ENCODE results near the gene HLA-E. TPM values are rescaled to one million over a fixed set of nuclear protein-coding genes. Genes with fewer than 3 reads are reported as not detected.
A peak's percentile ranks its signal among the peaks of the same experiment; 100 is the strongest.

The HLA-E gene
- total and polyA plus RNA-seq, 2 of the 13 experiments (the other 11 are each of a cell fraction or from before 2014, with no cell fraction given) = 45.2 to 90.4 TPM

- TF ChIP-seq FOSL1 (CRISPR knock-in tag; IDR thresholded peaks at IDR 0.05; ENCODE audit: borderline replicate concordance) (no peak), ZNF737 (CRISPR knock-in tag; IDR thresholded peaks at IDR 0.05; ENCODE audit: borderline replicate concordance) (no peak), SRF (IDR thresholded peaks at IDR 0.05; ENCODE audit: low read depth, low read length) (no peak), ZFP41 (CRISPR knock-in tag; IDR thresholded peaks at IDR 0.05; ENCODE audit: borderline replicate concordance) (peak; percentile 63; the same call in 1 of the 2 replicates), MEIS2 (CRISPR knock-in tag; IDR thresholded peaks at IDR 0.05) (no peak; the same call in none of the 2 replicates), KDM3A (CRISPR knock-in tag; IDR thresholded peaks at IDR 0.05; ENCODE audit: low read depth) (no peak; the same call in 1 of the 2 replicates), RXRB (CRISPR knock-in tag; IDR thresholded peaks at IDR 0.05; ENCODE audit: borderline replicate concordance) (peak; percentile 5), ZFP1 (CRISPR knock-in tag; IDR thresholded peaks at IDR 0.05) (peak; percentile 49), ZNF652 (CRISPR knock-in tag; IDR thresholded peaks at IDR 0.05; ENCODE audit: borderline replicate concordance, low read depth) (no peak), MZF1 (CRISPR knock-in tag; IDR thresholded peaks at IDR 0.05; ENCODE audit: borderline replicate concordance) (no peak), POLR2AphosphoS5 (IDR thresholded peaks at IDR 0.05; ENCODE audit: low read depth, low read length) (peak; percentile 98), ZZZ3 (CRISPR knock-in tag; IDR thresholded peaks at IDR 0.05; ENCODE audit: borderline replicate concordance) (no peak), ZEB1 (IDR thresholded peaks at IDR 0.05; ENCODE audit: insufficient replicate concordance, low read depth) (no peak), CENPT (CRISPR knock-in tag; IDR thresholded peaks at IDR 0.05; ENCODE audit: low read depth) (0 out of 2 replicates have a peak, but pooled peaks have one; percentile 21)
- TF ChIP-seq, protein P1, sequence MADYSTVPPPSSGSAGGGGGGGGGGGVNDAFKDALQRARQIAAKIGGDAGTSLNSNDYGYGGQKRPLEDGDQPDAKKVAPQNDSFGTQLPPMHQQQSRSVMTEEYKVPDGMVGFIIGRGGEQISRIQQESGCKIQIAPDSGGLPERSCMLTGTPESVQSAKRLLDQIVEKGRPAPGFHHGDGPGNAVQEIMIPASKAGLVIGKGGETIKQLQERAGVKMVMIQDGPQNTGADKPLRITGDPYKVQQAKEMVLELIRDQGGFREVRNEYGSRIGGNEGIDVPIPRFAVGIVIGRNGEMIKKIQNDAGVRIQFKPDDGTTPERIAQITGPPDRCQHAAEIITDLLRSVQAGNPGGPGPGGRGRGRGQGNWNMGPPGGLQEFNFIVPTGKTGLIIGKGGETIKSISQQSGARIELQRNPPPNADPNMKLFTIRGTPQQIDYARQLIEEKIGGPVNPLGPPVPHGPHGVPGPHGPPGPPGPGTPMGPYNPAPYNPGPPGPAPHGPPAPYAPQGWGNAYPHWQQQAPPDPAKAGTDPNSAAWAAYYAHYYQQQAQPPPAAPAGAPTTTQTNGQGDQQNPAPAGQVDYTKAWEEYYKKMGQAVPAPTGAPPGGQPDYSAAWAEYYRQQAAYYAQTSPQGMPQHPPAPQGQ (CRISPR knock-in tag; IDR thresholded peaks at IDR 0.05; ENCODE audit: borderline replicate concordance) = no peak
- TF ChIP-seq, protein P2, sequence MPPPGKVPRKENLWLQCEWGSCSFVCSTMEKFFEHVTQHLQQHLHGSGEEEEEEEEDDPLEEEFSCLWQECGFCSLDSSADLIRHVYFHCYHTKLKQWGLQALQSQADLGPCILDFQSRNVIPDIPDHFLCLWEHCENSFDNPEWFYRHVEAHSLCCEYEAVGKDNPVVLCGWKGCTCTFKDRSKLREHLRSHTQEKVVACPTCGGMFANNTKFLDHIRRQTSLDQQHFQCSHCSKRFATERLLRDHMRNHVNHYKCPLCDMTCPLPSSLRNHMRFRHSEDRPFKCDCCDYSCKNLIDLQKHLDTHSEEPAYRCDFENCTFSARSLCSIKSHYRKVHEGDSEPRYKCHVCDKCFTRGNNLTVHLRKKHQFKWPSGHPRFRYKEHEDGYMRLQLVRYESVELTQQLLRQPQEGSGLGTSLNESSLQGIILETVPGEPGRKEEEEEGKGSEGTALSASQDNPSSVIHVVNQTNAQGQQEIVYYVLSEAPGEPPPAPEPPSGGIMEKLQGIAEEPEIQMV (CRISPR knock-in tag; IDR thresholded peaks at IDR 0.05; ENCODE audit: low read depth) = 0 out of 2 replicates have a peak, but pooled peaks have one; percentile 43
- TF ChIP-seq, protein P3, sequence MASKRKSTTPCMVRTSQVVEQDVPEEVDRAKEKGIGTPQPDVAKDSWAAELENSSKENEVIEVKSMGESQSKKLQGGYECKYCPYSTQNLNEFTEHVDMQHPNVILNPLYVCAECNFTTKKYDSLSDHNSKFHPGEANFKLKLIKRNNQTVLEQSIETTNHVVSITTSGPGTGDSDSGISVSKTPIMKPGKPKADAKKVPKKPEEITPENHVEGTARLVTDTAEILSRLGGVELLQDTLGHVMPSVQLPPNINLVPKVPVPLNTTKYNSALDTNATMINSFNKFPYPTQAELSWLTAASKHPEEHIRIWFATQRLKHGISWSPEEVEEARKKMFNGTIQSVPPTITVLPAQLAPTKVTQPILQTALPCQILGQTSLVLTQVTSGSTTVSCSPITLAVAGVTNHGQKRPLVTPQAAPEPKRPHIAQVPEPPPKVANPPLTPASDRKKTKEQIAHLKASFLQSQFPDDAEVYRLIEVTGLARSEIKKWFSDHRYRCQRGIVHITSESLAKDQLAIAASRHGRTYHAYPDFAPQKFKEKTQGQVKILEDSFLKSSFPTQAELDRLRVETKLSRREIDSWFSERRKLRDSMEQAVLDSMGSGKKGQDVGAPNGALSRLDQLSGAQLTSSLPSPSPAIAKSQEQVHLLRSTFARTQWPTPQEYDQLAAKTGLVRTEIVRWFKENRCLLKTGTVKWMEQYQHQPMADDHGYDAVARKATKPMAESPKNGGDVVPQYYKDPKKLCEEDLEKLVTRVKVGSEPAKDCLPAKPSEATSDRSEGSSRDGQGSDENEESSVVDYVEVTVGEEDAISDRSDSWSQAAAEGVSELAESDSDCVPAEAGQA (IDR thresholded peaks at IDR 0.05; ENCODE audit: low read depth) = no peak
- TF ChIP-seq, protein P3 (CRISPR knock-in tag; IDR thresholded peaks at IDR 0.05; ENCODE audit: borderline replicate concordance) = no peak
- TF ChIP-seq, protein P4, sequence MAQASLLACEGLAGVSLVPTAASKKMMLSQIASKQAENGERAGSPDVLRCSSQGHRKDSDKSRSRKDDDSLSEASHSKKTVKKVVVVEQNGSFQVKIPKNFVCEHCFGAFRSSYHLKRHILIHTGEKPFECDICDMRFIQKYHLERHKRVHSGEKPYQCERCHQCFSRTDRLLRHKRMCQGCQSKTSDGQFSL (CRISPR knock-in tag; IDR thresholded peaks at IDR 0.05) = no peak
Observed at GRCh38 chr6:30489081-30490025, at the start of gene HLA-E (continued).
